ENCODE data around the gene TAF11.

DNA sequence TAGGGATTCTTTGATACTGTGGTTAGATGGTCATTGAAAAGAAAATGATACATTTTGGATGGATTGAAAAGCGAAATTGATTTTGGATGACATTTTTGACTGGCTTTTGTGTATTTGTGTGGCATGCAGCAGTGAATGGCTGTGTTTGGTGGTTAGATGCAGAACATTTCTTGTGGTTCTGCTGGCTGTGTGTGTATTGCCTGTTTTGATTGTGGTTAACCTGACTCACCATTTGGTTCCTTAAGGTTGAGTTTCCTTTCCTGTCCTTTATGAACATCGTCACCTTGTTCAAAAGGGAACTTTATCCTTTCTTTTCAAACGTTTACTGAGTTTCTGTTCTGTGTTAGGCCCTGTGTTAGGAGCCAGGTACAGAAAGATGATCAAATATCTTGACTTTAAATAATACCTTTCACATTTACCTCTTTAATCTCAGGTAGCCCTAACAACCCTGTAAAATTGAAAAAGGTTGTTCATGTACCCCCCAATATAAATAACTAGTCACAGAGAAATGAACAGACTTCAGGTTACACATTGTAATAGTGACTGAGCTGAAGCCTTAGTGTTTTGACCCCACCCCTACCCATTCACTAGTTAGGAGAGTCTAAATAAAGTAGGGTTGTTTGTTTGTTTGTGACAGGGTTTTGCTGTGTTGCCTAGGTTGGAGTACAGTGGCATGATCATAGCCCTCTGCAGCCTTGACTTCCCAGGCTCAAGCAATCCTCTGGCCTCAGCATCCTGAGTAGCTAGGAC lies 25.0 kb upstream of the TAF11 start:
- TF ChIP-seq POLR2A (IDR thresholded peaks at IDR 0.05) = no peak
- TF ChIP-seq, protein P1, sequence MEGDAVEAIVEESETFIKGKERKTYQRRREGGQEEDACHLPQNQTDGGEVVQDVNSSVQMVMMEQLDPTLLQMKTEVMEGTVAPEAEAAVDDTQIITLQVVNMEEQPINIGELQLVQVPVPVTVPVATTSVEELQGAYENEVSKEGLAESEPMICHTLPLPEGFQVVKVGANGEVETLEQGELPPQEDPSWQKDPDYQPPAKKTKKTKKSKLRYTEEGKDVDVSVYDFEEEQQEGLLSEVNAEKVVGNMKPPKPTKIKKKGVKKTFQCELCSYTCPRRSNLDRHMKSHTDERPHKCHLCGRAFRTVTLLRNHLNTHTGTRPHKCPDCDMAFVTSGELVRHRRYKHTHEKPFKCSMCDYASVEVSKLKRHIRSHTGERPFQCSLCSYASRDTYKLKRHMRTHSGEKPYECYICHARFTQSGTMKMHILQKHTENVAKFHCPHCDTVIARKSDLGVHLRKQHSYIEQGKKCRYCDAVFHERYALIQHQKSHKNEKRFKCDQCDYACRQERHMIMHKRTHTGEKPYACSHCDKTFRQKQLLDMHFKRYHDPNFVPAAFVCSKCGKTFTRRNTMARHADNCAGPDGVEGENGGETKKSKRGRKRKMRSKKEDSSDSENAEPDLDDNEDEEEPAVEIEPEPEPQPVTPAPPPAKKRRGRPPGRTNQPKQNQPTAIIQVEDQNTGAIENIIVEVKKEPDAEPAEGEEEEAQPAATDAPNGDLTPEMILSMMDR (IDR thresholded peaks at IDR 0.05) = no peak
